AG10803 (cell line): ENCODE measurements around the gene FCN2.

Experiments used
- DNase-seq: peaks from one replicate; pipeline ENCODE4 v3.0.0; 2010; ENCODE audit warnings: low read depth
- H3K4me3 ChIP-seq: 2 replicates; pipeline ENCODE4 v1.5.1; 2011; ENCODE audit warnings: mild to moderate bottlenecking, low read length, control low read depth
- TF ChIP-seq, protein P1 (sequence below): conservative IDR thresholded peaks from 2 replicates; pipeline ENCODE4 v1.5.1; 2011; ENCODE audit warnings: mild to moderate bottlenecking, low read length, control low read depth, inconsistent platforms

FCN2 gene

DNA sequence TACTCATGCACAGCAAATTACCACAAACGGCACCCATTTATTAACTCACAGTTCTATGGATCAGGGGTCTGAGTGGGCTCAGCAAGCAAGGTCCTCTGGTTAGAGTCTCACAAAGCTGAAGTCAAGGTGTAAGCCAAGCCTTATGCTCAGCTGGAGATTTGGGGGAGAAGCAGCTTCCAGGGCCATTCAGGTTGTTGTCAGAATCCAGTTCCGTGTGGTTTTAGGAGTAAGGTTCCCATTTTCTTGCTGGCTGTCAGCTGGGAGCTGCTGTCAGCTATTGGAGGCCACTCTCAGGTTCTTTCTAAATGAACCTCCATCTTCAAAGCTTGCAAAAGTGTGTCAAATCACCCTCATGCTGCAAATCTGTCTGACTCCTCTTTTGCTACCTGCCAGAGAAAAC, 17.7 kb downstream of the FCN2 start:
- no peak overlapping the region for H3K4me3 ChIP-seq
- TF ChIP-seq, protein P1, sequence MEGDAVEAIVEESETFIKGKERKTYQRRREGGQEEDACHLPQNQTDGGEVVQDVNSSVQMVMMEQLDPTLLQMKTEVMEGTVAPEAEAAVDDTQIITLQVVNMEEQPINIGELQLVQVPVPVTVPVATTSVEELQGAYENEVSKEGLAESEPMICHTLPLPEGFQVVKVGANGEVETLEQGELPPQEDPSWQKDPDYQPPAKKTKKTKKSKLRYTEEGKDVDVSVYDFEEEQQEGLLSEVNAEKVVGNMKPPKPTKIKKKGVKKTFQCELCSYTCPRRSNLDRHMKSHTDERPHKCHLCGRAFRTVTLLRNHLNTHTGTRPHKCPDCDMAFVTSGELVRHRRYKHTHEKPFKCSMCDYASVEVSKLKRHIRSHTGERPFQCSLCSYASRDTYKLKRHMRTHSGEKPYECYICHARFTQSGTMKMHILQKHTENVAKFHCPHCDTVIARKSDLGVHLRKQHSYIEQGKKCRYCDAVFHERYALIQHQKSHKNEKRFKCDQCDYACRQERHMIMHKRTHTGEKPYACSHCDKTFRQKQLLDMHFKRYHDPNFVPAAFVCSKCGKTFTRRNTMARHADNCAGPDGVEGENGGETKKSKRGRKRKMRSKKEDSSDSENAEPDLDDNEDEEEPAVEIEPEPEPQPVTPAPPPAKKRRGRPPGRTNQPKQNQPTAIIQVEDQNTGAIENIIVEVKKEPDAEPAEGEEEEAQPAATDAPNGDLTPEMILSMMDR: no peak
- no peak for DNase-seq

DNA sequence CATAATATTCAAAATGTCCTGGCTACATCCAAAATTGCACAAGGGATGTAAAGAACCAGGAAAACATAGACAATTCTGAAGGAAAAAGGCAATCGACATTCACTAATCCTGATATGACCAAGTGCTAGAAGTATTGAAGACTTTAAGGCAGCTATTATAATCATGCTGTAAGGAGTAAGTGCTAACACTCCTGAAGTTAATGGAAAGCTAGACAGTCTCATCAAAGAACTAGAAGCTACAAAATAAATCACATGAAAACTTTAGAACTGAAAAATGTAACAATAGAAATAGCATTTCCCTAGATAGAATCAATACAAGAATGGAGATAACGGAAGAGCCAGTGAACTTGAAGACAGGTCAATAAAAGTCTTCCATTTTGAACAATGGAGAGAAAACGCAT, 18.6 kb downstream of the FCN2 start:
- no peak for DNase-seq
- H3K4me3 ChIP-seq: no peak overlapping the region
- TF ChIP-seq, protein P1: no peak

DNA sequence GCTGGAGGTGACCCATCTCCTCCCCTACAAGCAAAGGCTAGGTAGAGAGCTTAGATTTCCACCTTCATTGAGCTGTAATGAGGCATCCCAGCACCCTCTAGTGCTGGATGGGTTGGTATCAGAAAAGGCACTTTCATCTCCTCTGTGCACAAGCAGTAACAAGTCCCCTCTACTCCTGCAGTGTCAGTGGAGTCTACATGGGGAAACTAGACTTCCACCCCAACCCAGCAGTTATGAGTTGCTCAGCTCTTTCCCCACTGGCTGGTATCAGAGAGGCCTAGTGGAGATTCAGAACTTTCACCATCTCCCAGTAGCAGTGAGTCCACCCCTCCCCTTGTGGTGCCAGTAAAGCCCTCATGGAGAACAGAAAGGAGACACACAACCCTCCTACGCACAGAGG, 19.2 kb downstream of the FCN2 start:
- DNase-seq: no peak
- TF ChIP-seq, protein P1: no peak

DNA sequence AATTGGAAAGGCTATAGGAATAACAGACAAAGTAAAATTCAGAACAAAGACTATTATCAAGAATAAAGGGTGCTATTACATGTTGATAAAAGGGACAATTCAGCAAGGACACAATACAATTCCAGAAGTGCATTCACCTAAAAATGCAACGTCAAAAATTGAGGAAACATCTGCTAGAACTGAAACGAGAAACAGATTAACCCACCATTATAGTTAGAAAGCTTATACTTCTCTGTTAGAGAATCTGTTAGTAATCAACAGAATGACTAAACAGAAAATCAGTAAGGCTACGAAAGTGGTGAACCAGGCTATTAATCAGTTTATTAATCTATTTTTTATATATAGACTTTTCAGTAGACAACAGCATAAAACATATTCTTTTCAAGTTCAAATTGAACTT, 22.3 kb downstream of the FCN2 start:
- TF ChIP-seq, protein P1: no peak
- no peak overlapping the region for H3K4me3 ChIP-seq
- DNase-seq: no peak

More for the DNA sequence above, 19.2 kb downstream of the FCN2 start:
- no peak overlapping the region for H3K4me3 ChIP-seq

DNA sequence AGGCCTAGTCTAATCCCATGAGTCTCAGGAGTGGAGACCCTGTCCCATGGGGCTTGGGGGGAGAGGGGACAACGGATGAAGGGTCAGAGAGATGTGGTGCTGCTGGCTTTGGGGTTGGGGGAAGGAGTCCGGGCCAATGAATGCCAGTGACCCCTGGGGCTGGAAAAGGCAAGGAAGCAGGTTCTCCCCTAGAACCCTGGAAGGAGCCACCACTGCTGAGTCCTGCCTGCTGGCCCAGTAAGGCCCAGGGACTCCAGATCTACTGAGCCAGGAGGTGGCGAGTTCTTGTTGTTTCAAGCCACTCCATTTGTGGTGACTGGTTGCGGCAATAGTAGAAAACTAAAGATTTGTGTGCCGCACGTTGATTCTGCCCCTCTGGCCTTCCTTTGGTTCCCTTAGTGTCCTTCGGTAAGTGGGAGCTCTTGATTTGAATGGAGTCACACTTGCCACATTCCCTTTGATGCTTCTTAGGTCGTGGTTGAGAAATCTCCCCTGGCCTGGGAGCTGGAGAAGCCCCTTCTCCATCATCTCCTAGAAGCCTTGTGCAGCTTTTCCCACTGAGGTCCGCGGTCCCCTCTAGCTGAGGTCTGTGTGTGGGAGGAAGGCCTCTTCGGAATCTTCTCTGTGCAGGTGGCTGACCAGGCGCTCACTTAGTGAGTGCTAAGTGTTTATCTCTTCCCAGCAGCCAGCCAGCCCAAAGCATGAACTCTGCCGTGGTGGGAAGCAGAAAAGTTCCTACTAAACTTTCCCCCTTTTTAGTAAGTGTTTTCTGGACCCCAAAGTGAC, 28.1 kb downstream of the FCN2 start:
- no peak overlapping the region for H3K4me3 ChIP-seq
- no peak for DNase-seq
- TF ChIP-seq, protein P1: no peak

DNA sequence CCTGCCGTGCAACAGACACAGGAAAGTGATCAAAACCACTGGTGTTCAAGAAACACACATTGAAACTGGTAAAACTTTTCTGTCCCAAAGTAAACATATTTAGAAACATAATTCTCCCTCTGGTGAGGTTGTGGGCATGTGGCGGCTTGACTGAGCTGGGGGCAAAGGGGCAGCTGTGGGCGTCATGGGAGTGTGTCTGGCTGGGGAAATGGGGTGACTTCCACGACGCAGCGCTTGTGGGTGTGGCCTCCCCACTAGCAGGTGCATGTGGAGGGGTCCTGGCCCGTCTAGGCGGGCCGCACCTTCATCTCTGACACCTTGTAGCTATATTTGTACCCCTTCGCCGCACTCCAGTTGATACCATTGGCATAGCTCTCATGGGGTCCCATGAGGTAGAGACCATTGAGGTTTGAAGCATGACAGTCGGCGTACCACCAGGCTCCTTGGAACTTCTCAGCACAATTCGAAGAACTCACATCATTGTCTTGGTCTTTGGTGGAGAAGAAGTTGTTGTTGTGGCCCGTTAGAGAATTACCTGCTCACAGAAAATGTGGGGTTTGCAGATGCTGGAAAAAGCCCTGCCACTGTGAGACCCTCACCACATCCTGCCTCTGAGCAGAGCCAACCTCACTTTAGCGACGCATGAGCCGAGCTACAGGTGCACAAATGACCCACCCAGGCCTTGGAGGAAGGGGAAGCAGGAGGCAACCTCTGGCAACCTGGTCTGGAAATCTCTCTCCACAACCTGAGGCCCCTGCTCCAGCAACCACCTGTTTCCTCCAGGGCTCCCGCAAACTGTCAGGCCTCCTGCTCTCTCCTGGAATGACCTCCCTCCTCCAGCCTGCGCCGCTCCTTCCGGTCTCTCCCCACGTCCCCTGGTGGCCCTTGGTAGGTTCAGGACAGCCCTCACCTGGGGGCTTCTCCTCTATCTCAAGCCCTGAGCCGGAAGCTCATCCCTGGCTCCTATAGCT, 29.2 kb downstream of the FCN2 start:
- TF ChIP-seq, protein P1: no peak
- no peak for DNase-seq
- no peak overlapping the region for H3K4me3 ChIP-seq
